Osteocyte (in vitro differentiated cells): ENCODE measurements around the gene MYO5C. TPM values are rescaled to one million over a fixed set of nuclear protein-coding genes. Genes with fewer than 3 reads are reported as not detected.

Experiments
- DNase-seq: peaks from one replicate; pipeline ENCODE4 v3.0.0; 2021; ENCODE audit warnings: mixed read lengths; ENCODE audit not compliant: unreplicated experiment; ENCODE audit errors: extremely low spot score
- H3K27ac Mint-ChIP-seq: one replicate; pipeline ENCODE4 v1.8.0; 2021; ENCODE audit warnings: mild to moderate bottlenecking, mixed read lengths; ENCODE audit not compliant: unreplicated experiment
- H3K27me3 Mint-ChIP-seq: one replicate; pipeline ENCODE4 v1.8.0; 2021; ENCODE audit warnings: mixed read lengths; ENCODE audit not compliant: unreplicated experiment
- H3K36me3 Mint-ChIP-seq: one replicate; pipeline ENCODE4 v1.8.0; 2021; ENCODE audit warnings: mixed read lengths; ENCODE audit not compliant: unreplicated experiment
- H3K4me1 Mint-ChIP-seq: one replicate; pipeline ENCODE4 v1.8.0; 2021; ENCODE audit warnings: mixed read lengths; ENCODE audit not compliant: unreplicated experiment
- H3K4me3 Mint-ChIP-seq: one replicate; pipeline ENCODE4 v1.8.0; 2021; ENCODE audit warnings: mild to moderate bottlenecking, moderate library complexity, mixed read lengths; ENCODE audit not compliant: unreplicated experiment
- H3K9me3 Mint-ChIP-seq: one replicate; pipeline ENCODE4 v1.8.0; 2021; ENCODE audit warnings: mixed read lengths; ENCODE audit not compliant: unreplicated experiment
- total RNA-seq: library from RNA; stranded (reverse); gene quantifications from 2 replicates; pipeline ENCODE4 v1.2.1, GENCODE V29; 2021
- TF ChIP-seq, protein P1 (sequence below): fragments of 200-600 bp; sonication (generic); IDR thresholded peaks from 2 replicates; pipeline ENCODE4 v1.5.0; 2021; ENCODE audit warnings: antibody characterized with exemption, mild to moderate bottlenecking, moderate library complexity

Gene MYO5C
- total RNA-seq, 1 donor from 2014 or later: 4.0 TPM

DNA sequence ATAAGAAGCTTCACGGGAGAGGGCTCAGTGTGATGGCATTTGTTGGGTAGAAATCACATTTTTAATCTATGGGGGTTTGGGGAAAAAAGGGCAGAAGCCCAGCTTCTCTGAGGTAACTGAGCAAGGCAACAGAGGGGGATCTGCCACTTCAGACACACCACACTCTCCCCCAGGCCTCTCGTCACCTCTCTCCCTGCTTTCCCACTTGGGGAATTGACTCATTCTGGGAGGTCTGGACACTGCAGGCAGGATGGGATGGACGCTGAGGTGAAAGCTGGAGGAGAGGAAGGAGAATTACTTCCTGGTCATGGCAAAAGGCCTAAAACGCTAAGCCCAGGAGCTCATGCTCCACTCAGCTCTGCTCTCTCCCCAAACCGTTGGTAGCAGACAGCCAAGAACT is 33.2 kb downstream of the MYO5C start:
- Mint-ChIP-seq H3K27me3 (no peaks in the 10 kb centered on the region), H3K9me3 (no peaks in the 10 kb centered on the region), H3K4me3 (no peak overlapping the region), H3K27ac (peak overlapping the region; percentile 85), H3K4me1 (peaks cover 24% of the 10 kb centered on the region), H3K36me3 (no peaks in the 10 kb centered on the region)
- TF ChIP-seq, protein P1, sequence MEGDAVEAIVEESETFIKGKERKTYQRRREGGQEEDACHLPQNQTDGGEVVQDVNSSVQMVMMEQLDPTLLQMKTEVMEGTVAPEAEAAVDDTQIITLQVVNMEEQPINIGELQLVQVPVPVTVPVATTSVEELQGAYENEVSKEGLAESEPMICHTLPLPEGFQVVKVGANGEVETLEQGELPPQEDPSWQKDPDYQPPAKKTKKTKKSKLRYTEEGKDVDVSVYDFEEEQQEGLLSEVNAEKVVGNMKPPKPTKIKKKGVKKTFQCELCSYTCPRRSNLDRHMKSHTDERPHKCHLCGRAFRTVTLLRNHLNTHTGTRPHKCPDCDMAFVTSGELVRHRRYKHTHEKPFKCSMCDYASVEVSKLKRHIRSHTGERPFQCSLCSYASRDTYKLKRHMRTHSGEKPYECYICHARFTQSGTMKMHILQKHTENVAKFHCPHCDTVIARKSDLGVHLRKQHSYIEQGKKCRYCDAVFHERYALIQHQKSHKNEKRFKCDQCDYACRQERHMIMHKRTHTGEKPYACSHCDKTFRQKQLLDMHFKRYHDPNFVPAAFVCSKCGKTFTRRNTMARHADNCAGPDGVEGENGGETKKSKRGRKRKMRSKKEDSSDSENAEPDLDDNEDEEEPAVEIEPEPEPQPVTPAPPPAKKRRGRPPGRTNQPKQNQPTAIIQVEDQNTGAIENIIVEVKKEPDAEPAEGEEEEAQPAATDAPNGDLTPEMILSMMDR: no peak
- DNase-seq: no peak

DNA sequence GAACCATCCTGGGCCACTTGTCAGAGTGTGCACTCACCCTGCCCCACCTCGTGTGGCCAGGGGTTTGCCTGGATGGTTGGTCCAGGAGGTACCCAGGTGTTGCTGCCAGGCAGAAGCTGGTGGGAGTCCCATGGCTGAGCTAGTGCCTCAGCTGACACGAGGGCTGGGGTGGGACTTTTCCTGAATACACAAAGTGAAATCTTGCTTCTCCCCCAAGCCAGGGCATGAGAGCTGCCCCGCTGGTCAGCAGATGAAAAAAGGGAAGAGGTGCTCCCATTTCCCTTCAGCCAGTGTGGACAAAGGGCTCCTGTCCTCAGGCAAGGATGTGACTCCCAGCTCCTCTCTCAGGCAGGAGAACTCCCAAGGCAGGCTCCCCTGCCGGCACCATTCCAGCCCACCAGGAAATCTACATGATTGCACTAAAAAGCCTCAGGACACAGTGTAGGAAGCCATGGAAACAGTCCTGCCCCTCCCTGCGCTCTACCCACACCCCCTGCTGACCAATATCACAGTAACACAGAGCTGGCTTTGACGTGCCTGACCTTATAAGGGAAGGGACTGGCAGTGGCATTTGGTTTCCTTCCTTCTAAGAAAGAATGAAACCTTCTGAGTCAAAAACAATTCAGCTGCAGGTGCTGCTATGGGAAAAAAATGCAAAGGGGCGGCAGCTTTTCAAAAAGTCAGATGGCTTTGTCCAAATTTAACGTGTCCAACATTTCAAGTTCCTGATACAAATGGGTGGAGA is 33.9 kb downstream of the MYO5C start:
- Mint-ChIP-seq H3K36me3 (no peaks in the 10 kb centered on the region), H3K4me3 (peak overlapping the region; percentile 4), H3K9me3 (no peaks in the 10 kb centered on the region), H3K4me1 (peaks cover 31% of the 10 kb centered on the region), H3K27ac (peak overlapping the region; percentile 85), H3K27me3 (no peaks in the 10 kb centered on the region)
- TF ChIP-seq, protein P1: peak; percentile 18
- DNase-seq: peak; percentile 86

GRCh38 chr15:52261026-52261425 is 34.6 kb downstream of the MYO5C start:
- DNase-seq: no peak
- Mint-ChIP-seq H3K9me3 (no peaks in the 10 kb centered on the region), H3K27ac (peak overlapping the region; percentile 85), H3K36me3 (no peaks in the 10 kb centered on the region), H3K4me3 (no peak overlapping the region), H3K4me1 (peaks cover 38% of the 10 kb centered on the region), H3K27me3 (no peaks in the 10 kb centered on the region)
- TF ChIP-seq, protein P1: no peak

DNA sequence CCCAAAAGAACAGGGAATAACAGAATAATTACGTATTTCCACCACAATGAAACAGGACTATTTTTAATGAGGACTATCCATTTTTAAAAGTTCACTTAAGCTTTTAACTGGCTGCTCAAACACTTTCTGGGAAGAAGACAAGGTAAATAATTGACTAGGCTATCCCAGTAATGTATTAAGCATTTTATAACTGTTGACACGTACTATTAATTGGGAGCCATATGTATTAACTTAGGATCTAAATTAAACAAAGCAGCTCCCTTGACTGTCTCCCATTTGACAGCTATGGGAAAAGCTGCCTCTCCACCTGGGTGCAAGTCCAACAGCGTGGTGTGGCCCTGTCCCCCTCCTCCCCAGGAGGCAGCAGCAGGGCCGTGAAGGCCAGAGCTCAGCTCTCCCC is 36.1 kb downstream of the MYO5C start:
- Mint-ChIP-seq H3K4me3 (no peak overlapping the region), H3K36me3 (no peaks in the 10 kb centered on the region), H3K27ac (no peak overlapping the region), H3K27me3 (no peaks in the 10 kb centered on the region), H3K4me1 (peaks cover 52% of the 10 kb centered on the region), H3K9me3 (no peaks in the 10 kb centered on the region)
- no peak for DNase-seq
- TF ChIP-seq, protein P1: no peak

GRCh38 chr15:52258461-52258860 is 37.1 kb downstream of the MYO5C start:
- H3K36me3 Mint-ChIP-seq: no peaks in the 10 kb centered on the region
- H3K27ac Mint-ChIP-seq: no peak overlapping the region
- H3K4me1 Mint-ChIP-seq: peaks cover 61% of the 10 kb centered on the region
- H3K9me3 Mint-ChIP-seq: no peaks in the 10 kb centered on the region
- TF ChIP-seq, protein P1: no peak
- H3K27me3 Mint-ChIP-seq: no peaks in the 10 kb centered on the region
- H3K4me3 Mint-ChIP-seq: no peak overlapping the region
- no peak for DNase-seq
